ENCODE data around the gene GDI2. TPM values are rescaled to one million over a fixed set of nuclear protein-coding genes. Genes with fewer than 3 reads are reported as not detected.

Gene GDI2
- total RNA-seq, 1 donor from 2014 or later, result 346 TPM

GRCh38 chr10:5776881-5777197, 36.4 kb downstream of the GDI2 start:
- Mint-ChIP-seq H3K4me1 (peaks cover 22% of the 10 kb centered on the region), H3K27me3 (ENCODE audit: low read depth) (no peaks in the 10 kb centered on the region), H3K27ac (ENCODE audit: unreplicated experiment) (no peak overlapping the region), H3K9me3 (no peaks in the 10 kb centered on the region), H3K36me3 (ENCODE audit: low read depth) (peaks cover 26% of the 10 kb centered on the region), H3K4me3 (no peak overlapping the region)
- no peak for DNase-seq (ENCODE audit: low read depth, low spot score)
- no peak for TF ChIP-seq CTCF (conservative IDR thresholded peaks at IDR 0.05)

- H3K4me1 Mint-ChIP-seq, result peaks cover 22% of the 10 kb centered on the region
- peaks cover 29% of the 10 kb centered on the region for H3K36me3 Mint-ChIP-seq (ENCODE audit: low read depth)
- H3K9me3 Mint-ChIP-seq, result no peaks in the 10 kb centered on the region
- H3K4me3 Mint-ChIP-seq, result no peak overlapping the region
- peak overlapping the region; percentile 48 for H3K27ac Mint-ChIP-seq (ENCODE audit: unreplicated experiment)
- no peak for DNase-seq (ENCODE audit: low read depth, low spot score)
- no peak for TF ChIP-seq CTCF (conservative IDR thresholded peaks at IDR 0.05)
- no peaks in the 10 kb centered on the region for H3K27me3 Mint-ChIP-seq (ENCODE audit: low read depth)
These were observed 36.9 kb downstream of the GDI2 start for GRCh38 chr10:5776136-5776880.

- Mint-ChIP-seq H3K36me3 (ENCODE audit: low read depth) (peaks cover 29% of the 10 kb centered on the region), H3K4me1 (peaks cover 19% of the 10 kb centered on the region), H3K9me3 (no peaks in the 10 kb centered on the region), H3K4me3 (no peak overlapping the region), H3K27me3 (ENCODE audit: low read depth) (no peaks in the 10 kb centered on the region), H3K27ac (ENCODE audit: unreplicated experiment) (no peak overlapping the region)
- DNase-seq (ENCODE audit: low read depth, low spot score), result no peak
- TF ChIP-seq CTCF (conservative IDR thresholded peaks at IDR 0.05), result no peak
These were observed 37.5 kb downstream of the GDI2 start for GRCh38 chr10:5775685-5776084.

GRCh38 chr10:5774987-5775620, 38.1 kb downstream of the GDI2 start:
- Mint-ChIP-seq H3K27ac (ENCODE audit: unreplicated experiment) (no peak overlapping the region), H3K9me3 (no peaks in the 10 kb centered on the region), H3K4me1 (peaks cover 19% of the 10 kb centered on the region), H3K36me3 (ENCODE audit: low read depth) (peaks cover 27% of the 10 kb centered on the region), H3K4me3 (no peak overlapping the region), H3K27me3 (ENCODE audit: low read depth) (no peaks in the 10 kb centered on the region)
- DNase-seq (ENCODE audit: low read depth, low spot score), result no peak
- TF ChIP-seq CTCF (conservative IDR thresholded peaks at IDR 0.05), result no peak

- DNase-seq (ENCODE audit: low read depth, low spot score), result no peak
- peaks cover 31% of the 10 kb centered on the region for H3K36me3 Mint-ChIP-seq (ENCODE audit: low read depth)
- no peak for TF ChIP-seq CTCF (conservative IDR thresholded peaks at IDR 0.05)
- H3K9me3 Mint-ChIP-seq, result no peaks in the 10 kb centered on the region
- H3K27me3 Mint-ChIP-seq (ENCODE audit: low read depth), result no peaks in the 10 kb centered on the region
- no peak overlapping the region for H3K4me3 Mint-ChIP-seq
- H3K4me1 Mint-ChIP-seq, result no peaks in the 10 kb centered on the region
- no peak overlapping the region for H3K27ac Mint-ChIP-seq (ENCODE audit: unreplicated experiment)
These were observed 47.0 kb downstream of the GDI2 start for GRCh38 chr10:5766189-5766588.

Measured in neural crest cell (in vitro differentiated cells).